Central memory CD4-positive, alpha-beta T cell (primary cell): ENCODE results near the gene SLC6A1.

Experiments used
- DNase-seq: peaks from one replicate; pipeline ENCODE4 v3.0.0; 2022
- total RNA-seq, 3 experiments: gene quantifications; one replicate each; lab custom pipeline; 2026; lab: John Stamatoyannopoulos, UW

SLC6A1 gene
- total RNA-seq: 0 to 0.39 (median 0) reads per million in 3 experiments

- no peak for DNase-seq
Measured at GRCh38 chr3:10992017-10992942, at the start of gene SLC6A1. Gene SLC6A1, plus strand, starts transcription at chr3:10992748. Its CDS starts 24,464 bp downstream, at chr3:11017212.

DNA sequence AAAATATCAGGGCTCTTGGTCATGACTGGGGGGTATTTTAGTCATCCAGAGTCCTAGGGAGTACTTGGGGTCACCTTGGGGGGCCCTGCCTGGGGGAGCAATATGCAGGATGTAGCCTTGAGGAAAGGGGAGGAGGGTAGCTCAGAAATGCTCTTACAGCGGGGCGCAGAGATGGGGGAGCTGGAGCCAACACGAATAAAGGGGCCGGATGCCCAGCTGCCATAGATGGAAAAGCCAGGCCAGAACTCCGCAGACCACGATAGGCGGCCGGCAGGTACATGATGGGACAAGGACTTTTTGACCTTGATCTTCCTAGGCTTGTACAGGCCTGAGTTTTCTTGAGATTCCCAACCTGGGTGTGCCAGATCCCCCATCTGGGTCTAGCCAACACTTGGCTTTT, 47.7 kb upstream of the SLC6A1 start:
- DNase-seq: no peak

- no peak for DNase-seq
Measured at GRCh38 chr3:10945683-10946287, 46.8 kb upstream of the SLC6A1 start.

GRCh38 chr3:10946526-10946925, 46.0 kb upstream of the SLC6A1 start:
- no peak for DNase-seq

GRCh38 chr3:10948326-10948725, 44.2 kb upstream of the SLC6A1 start:
- no peak for DNase-seq

DNA sequence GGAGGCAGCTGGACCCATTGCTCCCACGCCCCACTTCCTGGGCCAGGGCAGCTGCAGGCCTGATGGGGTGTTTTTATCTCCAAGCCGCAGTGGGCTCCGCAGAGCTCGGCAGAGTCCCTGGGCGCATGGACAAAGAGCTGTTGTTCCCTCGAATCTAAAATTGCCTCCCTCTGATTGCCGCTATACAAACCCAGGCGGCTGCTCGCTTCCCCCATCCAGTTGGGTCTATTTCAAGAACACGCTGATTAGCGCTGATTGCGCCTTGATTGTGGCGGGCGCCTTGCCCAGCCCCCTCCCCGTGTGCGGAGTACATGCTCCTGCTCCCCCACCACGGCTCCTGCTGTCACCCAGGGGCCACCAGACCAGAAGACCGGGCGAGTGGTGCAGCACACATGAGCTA, 43.4 kb upstream of the SLC6A1 start:
- DNase-seq: no peak

DNA sequence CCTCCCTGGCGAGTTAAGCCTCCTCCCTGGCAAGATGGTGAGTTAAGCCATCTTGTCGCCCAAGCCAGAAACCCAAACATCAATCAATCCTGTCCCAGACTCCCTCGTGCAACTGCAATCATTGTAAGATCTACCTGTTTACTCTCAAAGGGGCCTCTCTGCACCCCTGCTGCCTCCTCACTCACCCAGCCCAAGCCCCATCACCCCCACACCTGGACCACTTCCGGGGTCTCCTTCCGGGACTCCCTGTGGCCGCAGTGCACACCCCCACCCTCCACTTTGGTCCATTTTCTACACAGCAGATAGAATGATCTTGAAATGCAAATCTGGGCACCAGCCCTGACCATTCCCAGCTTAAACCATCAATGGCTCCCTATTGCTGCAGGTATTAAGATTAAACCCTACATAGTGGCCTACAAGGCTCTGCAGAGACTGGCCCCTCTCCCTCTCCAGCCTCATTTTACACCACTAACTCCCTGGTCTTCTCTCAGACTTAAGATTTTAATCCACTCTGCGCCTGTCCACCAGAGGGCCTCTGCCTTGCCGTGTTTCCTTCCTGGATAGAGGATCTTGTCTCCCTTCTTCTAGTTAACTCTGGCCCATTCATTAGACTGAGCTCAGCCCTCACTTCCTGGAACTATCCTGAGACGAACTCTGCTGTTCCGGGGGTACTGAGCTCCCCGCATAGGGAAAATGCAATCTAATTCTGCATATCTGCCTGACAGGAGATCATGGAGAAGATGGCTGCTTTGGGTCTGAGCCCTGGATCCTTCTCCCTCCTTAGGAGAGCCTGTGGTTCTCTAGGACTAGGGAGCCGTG, 41.9 kb upstream of the SLC6A1 start:
- DNase-seq: no peak

GRCh38 chr3:10951295-10951926, 41.1 kb upstream of the SLC6A1 start:
- DNase-seq: no peak

GRCh38 chr3:10952525-10952924, 40.0 kb upstream of the SLC6A1 start:
- no peak for DNase-seq

DNA sequence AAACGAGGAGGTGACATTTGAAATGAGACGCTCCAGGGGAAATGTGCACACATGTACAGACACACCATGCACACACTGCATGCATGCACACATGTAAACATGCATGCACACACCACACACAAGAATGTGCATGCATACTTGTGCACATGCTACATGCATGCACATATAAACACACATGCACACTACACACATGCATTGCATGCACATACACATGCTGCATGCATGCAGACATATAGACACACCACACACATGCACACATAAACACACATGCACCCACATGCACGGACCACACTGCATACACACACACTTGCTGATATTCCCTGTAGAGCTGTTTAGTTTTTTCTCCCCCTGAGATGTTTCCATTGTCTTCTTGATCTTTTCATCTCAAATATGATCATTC, 37.8 kb upstream of the SLC6A1 start:
- DNase-seq: no peak

GRCh38 chr3:10955711-10956453, 36.7 kb upstream of the SLC6A1 start:
- DNase-seq: no peak

GRCh38 chr3:10956531-10956930, 36.0 kb upstream of the SLC6A1 start:
- no peak for DNase-seq

DNA sequence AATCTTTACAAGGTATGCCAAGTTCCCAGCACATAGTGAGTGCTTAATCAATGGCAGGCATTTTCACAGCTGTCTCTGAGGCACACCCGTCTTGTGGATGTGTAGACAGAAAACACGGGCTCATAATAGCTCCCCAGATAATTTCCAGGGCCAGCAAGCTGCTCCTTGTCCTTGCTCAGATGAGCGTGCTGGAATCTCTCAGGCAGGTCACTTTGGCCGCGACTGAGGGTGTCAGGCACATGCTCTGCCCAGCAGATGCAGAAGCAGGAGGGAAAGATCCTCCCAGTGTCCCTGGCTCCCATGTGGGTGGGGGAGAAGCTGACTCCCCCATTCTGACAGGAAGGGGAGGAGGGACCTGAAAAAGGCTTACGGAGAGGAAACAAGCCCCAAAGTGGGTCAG, 35.6 kb upstream of the SLC6A1 start:
- DNase-seq: no peak

GRCh38 chr3:10957976-10958749, 34.4 kb upstream of the SLC6A1 start:
- DNase-seq: no peak

GRCh38 chr3:10960255-10960654, 32.3 kb upstream of the SLC6A1 start:
- no peak for DNase-seq

GRCh38 chr3:10961921-10962320, 30.6 kb upstream of the SLC6A1 start:
- DNase-seq: no peak

DNA sequence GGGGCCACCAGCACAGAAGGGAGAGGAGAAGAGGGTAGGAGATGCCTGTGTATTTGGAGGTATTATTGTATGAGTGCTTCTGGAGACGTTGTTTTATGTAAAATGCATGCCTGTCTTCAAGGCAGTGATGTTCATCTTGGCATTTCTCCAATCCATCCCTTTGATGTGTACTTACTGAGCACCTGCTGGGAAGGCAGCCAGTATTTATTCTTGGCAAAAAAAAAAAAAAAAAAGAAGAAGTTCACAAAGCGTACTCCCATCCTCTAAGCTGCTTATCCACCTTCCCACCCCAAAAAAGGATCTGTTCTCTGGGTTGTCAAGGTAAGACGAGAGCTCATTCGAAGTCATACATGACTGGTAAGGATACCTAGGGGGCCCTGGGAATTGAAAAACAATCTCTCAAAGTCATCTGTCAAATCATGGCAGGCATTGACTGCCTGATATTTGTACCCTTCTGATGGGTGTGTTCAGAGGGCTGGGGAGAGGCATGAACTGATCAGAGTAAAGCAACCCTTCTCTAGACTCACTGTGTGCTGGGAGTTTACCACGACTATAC, 30.0 kb upstream of the SLC6A1 start:
- DNase-seq: no peak

DNA sequence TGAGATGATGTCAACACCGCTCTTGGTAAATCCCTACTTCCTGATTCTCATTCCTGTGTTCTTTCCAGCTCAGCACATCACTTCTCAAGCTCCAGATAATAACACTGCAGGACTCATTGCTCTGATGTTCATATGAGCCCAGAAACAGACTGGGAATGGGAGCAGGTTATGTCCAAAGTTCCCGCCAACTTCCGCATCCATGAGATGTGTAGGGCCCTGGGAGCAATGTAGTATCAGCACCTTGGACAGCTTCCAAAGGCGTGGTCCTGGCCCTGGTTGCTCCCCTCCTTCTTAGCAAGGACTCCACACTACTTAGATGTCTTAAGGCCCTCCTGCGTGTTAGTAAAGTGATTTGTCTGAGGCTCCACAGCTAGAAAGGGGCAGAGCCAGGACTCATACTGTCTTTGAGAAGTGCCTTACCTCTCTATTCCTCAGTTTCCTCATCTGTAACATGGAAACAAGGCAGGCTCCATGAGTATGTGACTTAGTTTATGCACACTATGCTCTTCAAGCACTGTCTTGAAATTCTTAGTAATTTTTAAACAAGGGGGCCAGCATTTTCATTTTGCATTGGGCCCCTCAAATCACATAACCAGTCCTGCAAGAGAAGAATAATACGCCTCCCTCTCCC, 27.9 kb upstream of the SLC6A1 start:
- no peak for DNase-seq

GRCh38 chr3:10968401-10968800, 24.1 kb upstream of the SLC6A1 start:
- DNase-seq: no peak

DNA sequence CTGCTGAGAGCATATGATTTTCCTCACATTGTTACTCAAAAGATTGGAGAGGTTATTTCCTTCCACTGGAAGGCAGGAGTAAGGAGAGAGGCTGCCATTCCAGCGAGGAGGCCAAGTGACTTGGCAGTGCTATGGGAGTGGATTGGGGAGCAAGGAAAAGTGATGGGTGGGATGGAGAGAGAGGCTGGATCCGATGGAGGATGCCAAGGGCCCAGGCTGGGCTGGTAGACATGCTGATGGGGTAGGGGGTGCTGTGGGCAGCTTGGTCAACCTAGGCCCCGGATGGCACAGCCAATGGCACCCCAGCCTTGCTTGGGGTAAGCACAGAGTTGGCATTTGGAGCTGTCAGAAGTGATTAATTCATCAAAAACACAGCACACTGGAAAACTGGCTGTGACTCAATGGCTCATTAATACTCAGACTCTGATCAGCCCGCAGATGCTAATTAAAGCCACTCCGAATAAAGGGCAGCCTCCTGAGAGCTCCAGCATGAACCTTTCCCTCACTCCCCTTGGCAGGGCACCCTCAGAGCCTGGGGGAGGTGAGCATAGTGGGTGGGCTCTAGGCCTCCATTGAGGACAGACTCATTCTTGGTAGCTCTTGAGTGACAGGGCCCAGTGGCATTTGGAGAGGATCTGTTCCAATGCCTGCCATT, 22.1 kb upstream of the SLC6A1 start:
- no peak for DNase-seq
